OCI-LY1 (cell line): ENCODE measurements around the gene BCL2L12.

ENCODE experiments used
- H2AFZ ChIP-seq: fragments of 200-600 bp; sonication (generic), shearing (Covaris generic); 2 replicates; pipeline ENCODE4 v1.6.0; 2014; ENCODE audit warnings: antibody characterized with exemption, mild to moderate bottlenecking, low read length
- H3F3A ChIP-seq: fragments of 200-600 bp; sonication (generic), shearing (Covaris generic); 2 replicates; pipeline ENCODE4 v1.6.0; 2014; ENCODE audit warnings: mild to moderate bottlenecking, antibody characterized with exemption, low read length, moderate library complexity; ENCODE audit not compliant: insufficient read depth
- H3K27ac ChIP-seq: fragments of 200-600 bp; sonication (generic); 2 replicates; pipeline ENCODE4 v1.5.1; 2014; ENCODE audit warnings: low read length, mixed run types, mild to moderate bottlenecking, low read depth; ENCODE audit not compliant: poor library complexity, severe bottlenecking
- H3K27me3 ChIP-seq: fragments of 200-600 bp; sonication (generic); 2 replicates; pipeline ENCODE4 v1.6.0; 2014; ENCODE audit warnings: antibody characterized with exemption, mild to moderate bottlenecking, low read length, moderate library complexity; ENCODE audit not compliant: insufficient read depth
- H3K36me3 ChIP-seq: fragments of 200-600 bp; sonication (generic); 2 replicates; pipeline ENCODE4 v1.6.1; 2014; ENCODE audit warnings: mild to moderate bottlenecking, antibody characterized with exemption, low read length, moderate library complexity, mixed read lengths; ENCODE audit not compliant: insufficient read depth
- H3K4me1 ChIP-seq: fragments of 200-600 bp; sonication (generic); 2 replicates; pipeline ENCODE4 v1.5.1; 2014; ENCODE audit warnings: mild to moderate bottlenecking, low read length, moderate library complexity; ENCODE audit not compliant: insufficient read depth, severe bottlenecking
- H3K4me2 ChIP-seq: fragments of 200-600 bp; sonication (generic), shearing (Covaris generic); 2 replicates; pipeline ENCODE4 v1.6.1; 2014; ENCODE audit warnings: low read length
- H3K4me3 ChIP-seq: fragments of 200-600 bp; sonication (generic); 2 replicates; pipeline ENCODE4 v1.5.1; 2014; ENCODE audit warnings: low read length, low read depth, mild to moderate bottlenecking, mixed read lengths; ENCODE audit not compliant: poor library complexity, severe bottlenecking
- H3K79me2 ChIP-seq: fragments of 200-600 bp; shearing (Covaris generic); 2 replicates; pipeline ENCODE4 v1.6.1; 2016; ENCODE audit warnings: mixed run types, low read length, mixed read lengths; ENCODE audit not compliant: insufficient read depth
- H3K9ac ChIP-seq: fragments of 200-600 bp; sonication (generic), shearing (Covaris generic); 2 replicates; pipeline ENCODE4 v1.6.1; 2014; ENCODE audit warnings: mild to moderate bottlenecking, low read length, mixed read lengths
- H3K9me2 ChIP-seq: fragments of 200-600 bp; sonication (generic), shearing (Covaris generic); 2 replicates; pipeline ENCODE4 v1.6.1; 2014; ENCODE audit warnings: low read depth, mild to moderate bottlenecking, low read length, mixed read lengths
- H3K9me3 ChIP-seq: fragments of 200-600 bp; shearing (Covaris generic); 2 replicates; pipeline ENCODE4 v1.6.1; 2014; ENCODE audit warnings: low read length, mixed read lengths
- H4K20me1 ChIP-seq: fragments of 200-600 bp; sonication (generic), shearing (Covaris generic); 2 replicates; pipeline ENCODE4 v1.6.0; 2016; ENCODE audit warnings: mild to moderate bottlenecking, low read length; ENCODE audit not compliant: insufficient read depth
- EZH2 ChIP-seq: fragments of 200-600 bp; sonication (generic), shearing (Covaris generic); IDR thresholded peaks from 2 replicates; pipeline ENCODE4 v1.8.0; 2017; ENCODE audit warnings: borderline replicate concordance, mixed run types, mild to moderate bottlenecking, antibody characterized with exemption, low read length, moderate library complexity, mixed read lengths
- TF ChIP-seq, protein P1 (sequence below): fragments of 200-600 bp; sonication (generic), shearing (Covaris generic); IDR thresholded peaks from 2 replicates; pipeline ENCODE4 v1.5.1; 2017; ENCODE audit warnings: mild to moderate bottlenecking, antibody characterized with exemption, low read length, moderate library complexity, mixed read lengths

Gene BCL2L12

DNA sequence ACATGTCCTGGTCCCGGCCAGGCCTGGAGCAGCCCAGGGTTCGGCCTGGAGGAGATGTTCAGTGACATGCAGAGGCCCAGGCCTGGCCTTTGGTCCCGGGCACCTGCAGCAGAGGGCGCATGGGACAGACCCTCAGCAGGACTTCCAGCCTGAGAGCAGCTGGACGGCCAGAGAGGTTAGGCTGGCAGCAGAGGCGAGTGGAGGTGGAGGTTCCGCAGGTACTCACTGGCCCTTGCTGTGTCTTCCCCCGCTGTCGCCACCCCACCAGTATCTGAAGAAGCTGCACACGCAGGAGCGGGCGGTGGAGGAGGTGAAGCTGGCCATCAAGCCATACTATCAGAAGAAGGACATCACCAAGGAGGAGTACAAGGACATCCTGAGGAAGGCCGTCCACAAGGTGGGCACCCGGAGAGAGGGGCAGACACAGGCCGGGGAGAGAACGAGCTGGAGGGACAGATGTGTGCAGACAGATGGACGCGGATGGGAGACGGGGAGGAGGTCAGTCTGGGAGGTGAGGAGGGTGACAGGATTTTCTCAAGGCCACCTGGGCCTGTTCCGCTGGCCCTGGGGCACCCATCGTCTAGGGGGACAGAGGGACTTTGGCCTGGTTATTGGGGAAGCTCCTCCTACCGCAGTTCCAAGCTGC is 8.1 kb upstream of the BCL2L12 start:
- Histone ChIP-seq H3F3A (no peaks in the 10 kb centered on the region), H3K4me1 (no peaks in the 10 kb centered on the region), H2AFZ (no peak overlapping the region), H3K4me3 (no peak overlapping the region), H3K4me2 (no peak overlapping the region), H3K27me3 (no peaks in the 10 kb centered on the region), H3K79me2 (no peaks in the 10 kb centered on the region), H3K27ac (no peak overlapping the region), H4K20me1 (no peaks in the 10 kb centered on the region), H3K9me2 (no peaks in the 10 kb centered on the region), H3K9ac (no peak overlapping the region), H3K9me3 (no peaks in the 10 kb centered on the region), H3K36me3 (peaks cover 94% of the 10 kb centered on the region)
- no peak for TF ChIP-seq EZH2
- TF ChIP-seq, protein P1, sequence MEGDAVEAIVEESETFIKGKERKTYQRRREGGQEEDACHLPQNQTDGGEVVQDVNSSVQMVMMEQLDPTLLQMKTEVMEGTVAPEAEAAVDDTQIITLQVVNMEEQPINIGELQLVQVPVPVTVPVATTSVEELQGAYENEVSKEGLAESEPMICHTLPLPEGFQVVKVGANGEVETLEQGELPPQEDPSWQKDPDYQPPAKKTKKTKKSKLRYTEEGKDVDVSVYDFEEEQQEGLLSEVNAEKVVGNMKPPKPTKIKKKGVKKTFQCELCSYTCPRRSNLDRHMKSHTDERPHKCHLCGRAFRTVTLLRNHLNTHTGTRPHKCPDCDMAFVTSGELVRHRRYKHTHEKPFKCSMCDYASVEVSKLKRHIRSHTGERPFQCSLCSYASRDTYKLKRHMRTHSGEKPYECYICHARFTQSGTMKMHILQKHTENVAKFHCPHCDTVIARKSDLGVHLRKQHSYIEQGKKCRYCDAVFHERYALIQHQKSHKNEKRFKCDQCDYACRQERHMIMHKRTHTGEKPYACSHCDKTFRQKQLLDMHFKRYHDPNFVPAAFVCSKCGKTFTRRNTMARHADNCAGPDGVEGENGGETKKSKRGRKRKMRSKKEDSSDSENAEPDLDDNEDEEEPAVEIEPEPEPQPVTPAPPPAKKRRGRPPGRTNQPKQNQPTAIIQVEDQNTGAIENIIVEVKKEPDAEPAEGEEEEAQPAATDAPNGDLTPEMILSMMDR: no peak

DNA sequence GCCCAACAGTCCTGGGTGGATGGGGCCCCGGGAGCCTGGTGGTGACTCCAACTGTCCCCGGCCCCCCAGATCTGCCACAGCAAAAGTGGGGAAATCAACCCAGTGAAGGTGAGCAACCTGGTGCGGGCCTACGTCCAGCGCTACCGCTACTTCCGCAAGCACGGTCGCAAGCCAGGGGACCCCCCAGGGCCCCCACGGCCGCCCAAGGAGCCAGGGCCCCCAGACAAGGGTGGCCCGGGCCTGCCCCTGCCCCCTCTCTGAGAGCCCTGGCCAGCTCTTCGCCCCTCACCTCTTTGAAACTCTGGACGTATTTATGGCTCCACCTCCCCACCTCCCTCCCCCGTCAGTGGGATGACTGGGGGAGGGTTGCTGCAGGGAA is 7.6 kb upstream of the BCL2L12 start:
- Histone ChIP-seq H3F3A (no peaks in the 10 kb centered on the region), H2AFZ (no peak overlapping the region), H3K27me3 (no peaks in the 10 kb centered on the region), H3K36me3 (peaks cover 94% of the 10 kb centered on the region), H3K4me3 (no peak overlapping the region), H3K27ac (no peak overlapping the region), H3K9me2 (no peaks in the 10 kb centered on the region), H4K20me1 (no peaks in the 10 kb centered on the region), H3K9ac (no peak overlapping the region), H3K9me3 (no peaks in the 10 kb centered on the region), H3K4me1 (no peaks in the 10 kb centered on the region), H3K79me2 (no peaks in the 10 kb centered on the region), H3K4me2 (no peak overlapping the region)
- TF ChIP-seq, protein P1: no peak
- TF ChIP-seq EZH2: no peak

DNA sequence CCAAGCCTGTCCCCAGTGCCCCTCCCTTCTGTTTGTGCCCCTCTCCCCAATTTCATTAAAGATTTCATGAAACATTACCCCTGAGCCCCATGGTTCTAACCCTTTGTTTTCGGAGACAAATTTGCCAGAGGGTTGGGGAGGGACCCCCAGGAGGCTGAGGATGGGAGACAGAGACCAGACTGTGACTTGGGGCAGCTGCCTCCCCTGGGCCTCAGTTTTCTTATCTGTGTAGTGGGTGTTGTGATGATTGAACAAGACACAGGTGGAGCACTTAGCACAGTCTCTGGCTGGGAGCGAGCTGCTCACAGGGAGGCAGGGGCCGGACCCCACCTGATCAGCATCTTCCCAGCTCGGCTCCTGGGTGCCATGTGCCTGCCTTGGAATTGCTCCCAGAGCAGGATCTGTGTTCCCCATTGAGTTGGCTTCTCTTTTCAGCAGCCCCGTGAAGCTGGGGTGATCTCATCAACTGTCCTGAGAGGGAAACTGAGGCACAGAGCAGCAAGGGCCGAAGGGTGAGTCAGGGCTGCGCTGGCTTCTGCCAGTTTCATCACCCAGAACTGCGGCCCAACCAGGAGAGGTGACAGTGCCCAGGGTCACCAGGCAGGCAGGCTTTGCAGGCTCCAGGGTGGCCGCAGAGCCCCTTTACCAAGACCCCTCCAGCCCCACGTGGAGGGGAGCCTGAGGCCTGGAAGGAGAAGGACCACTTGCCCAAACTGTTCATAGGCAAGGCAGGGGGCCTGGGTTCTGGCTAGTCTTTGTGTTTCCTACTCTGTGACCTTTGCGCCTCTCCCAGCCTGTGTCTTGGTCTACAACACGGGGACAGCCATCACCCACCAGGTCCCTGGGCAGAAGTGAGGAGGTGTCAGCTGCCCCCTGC is 6.9 kb upstream of the BCL2L12 start:
- H4K20me1 ChIP-seq: no peaks in the 10 kb centered on the region
- H3K27ac ChIP-seq: no peak overlapping the region
- no peak overlapping the region for H3K4me3 ChIP-seq
- H3K36me3 ChIP-seq: peaks cover 90% of the 10 kb centered on the region
- H3K4me2 ChIP-seq: no peak overlapping the region
- no peak overlapping the region for H2AFZ ChIP-seq
- no peaks in the 10 kb centered on the region for H3K9me2 ChIP-seq
- no peaks in the 10 kb centered on the region for H3F3A ChIP-seq
- TF ChIP-seq EZH2: no peak
- TF ChIP-seq, protein P1: no peak
- no peak overlapping the region for H3K9ac ChIP-seq
- H3K79me2 ChIP-seq: no peaks in the 10 kb centered on the region
- no peaks in the 10 kb centered on the region for H3K9me3 ChIP-seq
- no peaks in the 10 kb centered on the region for H3K27me3 ChIP-seq
- H3K4me1 ChIP-seq: peaks cover 4% of the 10 kb centered on the region
